CD4-positive, alpha-beta T cell treated with Interleukin-2 at 100 ng/mL for 4 hours (primary cell): ENCODE results near the gene ARRDC3.
"Not testable (repeated sequence)": the region's sequence is repeated elsewhere in the genome, so short reads cannot be mapped to it uniquely, and the experiment has no call there.

Experiments
- DNase-seq: peaks from one replicate; pipeline ENCODE4 v3.0.0-alpha.2; 2020; ENCODE audit warnings: low spot score

Gene ARRDC3

DNA sequence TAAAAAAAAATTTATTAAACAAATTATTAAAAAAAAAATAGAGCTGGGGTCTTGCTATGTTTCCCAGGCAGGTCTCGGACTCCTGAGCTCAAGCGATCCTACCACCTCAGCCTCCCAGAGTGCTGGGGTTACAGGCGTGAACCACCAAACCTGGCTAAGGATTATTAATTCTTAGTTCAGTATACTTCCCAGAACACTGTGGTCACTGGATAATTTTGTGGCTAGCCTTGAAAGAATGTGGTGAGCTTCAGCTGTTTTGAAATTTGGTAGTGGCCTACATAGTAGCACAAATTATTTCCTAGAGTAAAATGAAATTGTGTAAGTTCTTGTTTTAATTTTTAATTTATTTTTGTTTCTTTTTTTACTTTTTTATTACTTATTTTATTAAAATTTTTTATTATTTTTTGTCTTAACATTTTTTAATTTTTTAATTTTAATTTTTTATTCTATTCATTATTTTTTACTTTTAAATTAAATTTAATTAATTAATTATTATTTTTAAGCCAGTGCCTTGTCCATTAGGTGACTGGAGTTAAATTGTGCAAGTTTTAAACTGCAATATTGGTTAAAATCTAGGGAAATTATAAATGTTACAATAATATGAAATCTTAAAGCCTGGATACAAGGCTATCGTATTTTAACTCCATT, 23.0 kb downstream of the ARRDC3 start:
- no peak for DNase-seq

DNA sequence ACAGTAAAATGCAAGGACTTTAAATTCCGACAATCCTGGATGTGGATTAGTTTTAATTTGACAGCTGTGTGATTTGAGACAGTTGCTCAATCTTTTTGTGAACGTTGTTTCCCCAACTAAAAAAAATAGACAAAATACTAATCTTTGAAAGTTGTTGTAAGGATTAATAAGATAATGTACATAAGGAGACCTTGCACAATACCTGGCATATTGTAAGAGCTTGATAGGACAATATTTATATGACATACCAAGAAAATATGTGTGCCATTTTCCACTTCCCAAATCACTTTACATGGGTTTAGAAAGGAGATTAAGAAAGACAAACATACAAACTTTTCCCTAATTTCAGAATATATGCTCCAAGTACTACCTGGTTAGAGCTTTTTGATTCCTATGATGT, 25.3 kb downstream of the ARRDC3 start:
- no peak for DNase-seq

DNA sequence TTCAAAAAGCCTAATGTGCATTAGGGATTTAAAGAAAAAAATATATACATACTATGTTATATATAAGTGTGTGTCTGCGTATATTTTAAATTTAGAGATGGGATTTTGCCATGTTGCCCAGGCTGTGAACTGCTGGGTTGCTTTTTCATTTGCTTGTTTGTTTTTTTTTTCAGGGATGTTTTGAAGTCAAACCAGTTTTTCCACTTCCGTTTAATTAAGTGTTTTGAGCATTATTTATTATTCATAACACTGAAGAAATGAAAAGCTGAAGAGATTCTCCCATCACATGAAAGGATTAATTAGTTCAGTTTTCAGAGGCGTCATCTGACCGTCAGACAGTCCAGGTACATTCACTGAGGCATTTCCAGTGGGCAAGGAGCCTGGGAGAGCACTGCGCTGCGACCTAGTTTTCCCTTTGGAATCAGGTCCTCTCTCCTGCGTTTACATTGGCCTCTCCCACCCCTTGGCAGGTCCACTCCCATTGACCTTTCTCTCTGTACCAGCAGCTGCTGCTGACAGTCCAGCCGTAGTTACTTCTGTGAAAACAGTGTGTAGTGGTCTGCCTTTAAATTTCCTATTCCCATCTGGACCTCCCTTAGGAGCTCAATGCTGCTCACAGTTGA, 26.0 kb downstream of the ARRDC3 start:
- no peak for DNase-seq

DNA sequence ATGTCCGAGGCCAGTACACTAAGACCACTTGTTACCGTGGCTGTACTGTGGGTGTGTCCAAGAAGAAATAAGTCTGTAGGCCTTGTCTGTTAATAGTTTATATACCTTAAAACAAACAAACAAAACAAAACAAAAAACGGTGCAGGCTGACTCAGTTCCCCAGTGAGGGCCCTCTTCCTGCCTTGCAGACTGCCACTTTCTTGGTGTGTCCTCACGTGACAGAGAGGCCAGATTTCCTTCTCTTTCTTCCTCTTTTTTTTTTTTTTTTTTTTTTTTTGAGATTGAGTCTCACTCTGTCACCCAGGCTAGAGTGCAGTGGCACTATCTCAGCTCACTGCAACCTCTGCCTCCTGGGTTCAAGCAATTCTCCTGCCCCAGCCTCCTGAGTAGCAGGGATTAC, 28.2 kb downstream of the ARRDC3 start:
- DNase-seq: not testable (repeated sequence)

DNA sequence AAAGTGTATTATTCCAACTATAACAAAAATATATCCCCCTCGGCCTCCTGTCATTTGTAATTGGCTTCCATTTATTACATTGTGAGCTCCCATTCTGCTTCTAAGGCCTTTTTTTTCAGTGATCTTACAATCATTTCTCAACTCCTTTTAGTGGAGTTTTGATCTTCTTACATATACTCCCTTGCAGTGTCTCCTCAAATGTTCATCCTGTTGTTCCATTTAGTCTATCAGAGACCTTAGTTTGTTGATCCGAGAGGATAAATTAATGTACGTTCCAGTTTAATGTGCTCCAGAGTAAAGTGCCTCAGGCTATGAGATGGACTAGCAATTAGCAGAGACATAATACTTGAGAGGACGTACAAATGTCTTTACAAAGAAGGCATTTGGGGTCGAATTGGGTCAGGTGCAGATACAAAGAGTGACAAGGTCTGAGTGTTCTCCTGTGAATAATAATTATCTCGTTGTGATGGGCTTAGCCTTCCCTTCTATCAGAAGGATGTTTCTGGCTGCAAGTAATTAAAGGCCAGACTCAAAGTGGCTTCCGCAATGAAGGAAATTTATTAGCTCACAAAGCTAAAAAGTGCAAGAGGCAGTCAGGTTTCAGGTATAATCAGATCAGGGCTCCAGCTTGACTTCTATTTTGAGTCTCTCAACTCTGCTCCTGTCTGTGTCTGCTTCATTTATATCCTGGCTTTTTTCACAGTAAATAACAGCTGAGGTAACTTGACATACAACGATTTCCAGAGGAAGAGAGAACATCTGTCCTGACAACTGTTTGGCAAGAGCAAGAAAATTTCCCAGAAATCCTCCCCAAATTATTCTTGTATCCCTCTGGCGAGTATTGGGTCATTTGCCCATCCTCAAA, 30.1 kb downstream of the ARRDC3 start:
- no peak for DNase-seq

DNA sequence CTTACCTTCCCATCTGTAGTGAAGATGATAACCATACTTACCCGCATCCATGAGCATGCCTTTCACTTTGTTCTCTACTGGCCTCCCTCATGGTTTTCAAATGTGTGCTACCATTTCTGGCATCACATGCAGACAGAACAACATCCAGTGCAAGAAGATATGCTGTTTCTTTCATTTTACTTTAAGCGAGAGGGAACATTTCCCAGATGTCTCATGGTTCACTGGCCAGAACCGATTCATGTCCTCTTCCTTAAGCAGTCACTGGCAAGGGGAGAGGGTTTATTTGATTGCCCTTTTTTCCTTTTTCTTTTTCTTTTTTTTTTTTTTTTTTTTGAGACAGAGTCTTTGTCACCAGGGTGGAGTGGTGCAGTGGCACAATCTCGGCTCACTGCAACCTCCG, 37.7 kb downstream of the ARRDC3 start:
- no peak for DNase-seq

DNA sequence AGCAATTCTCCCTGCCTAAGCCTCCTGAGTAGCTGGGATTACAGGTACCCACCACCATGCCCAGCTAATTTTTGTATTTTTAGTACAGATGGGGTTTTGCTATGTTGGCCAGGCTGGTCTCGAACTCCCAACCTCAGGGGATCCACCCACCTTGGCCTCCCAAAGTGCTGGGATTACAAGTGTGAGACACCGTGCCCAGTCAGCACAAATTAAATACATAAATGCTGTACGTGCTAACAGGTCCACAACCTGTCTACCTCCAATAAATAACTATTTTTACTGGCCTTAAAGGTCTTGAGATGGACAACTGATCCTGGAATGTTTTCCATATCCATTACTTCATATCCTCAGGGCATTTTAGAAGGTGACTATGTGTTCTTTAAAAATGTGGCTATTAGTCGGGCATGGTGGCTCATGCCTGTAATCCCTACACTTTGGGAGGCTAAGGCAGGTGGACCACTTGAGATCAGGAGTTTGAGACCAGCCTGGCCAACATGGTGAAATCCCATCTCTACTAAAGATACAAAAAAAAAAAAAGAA, 38.4 kb downstream of the ARRDC3 start:
- DNase-seq: not testable (repeated sequence)

DNA sequence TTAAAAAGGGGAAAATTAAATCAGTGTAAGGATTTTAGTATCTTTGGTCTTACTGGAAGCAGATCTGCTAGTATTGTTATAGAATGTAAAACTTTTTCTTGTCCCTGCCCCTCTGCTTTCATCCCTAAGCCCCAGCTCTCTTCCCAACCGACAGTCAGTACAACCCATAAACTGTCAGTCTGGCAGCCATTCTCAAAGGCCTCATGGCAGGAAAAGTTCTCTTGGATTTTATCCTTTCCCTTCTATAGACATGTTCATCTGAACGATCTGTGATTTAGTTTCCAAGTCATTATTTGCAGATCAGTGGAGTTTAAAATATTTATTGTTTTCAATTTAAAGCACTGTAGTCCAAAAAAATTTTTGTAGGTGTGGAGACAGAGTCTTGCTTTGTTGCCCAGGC, 39.2 kb downstream of the ARRDC3 start:
- DNase-seq: no peak

DNA sequence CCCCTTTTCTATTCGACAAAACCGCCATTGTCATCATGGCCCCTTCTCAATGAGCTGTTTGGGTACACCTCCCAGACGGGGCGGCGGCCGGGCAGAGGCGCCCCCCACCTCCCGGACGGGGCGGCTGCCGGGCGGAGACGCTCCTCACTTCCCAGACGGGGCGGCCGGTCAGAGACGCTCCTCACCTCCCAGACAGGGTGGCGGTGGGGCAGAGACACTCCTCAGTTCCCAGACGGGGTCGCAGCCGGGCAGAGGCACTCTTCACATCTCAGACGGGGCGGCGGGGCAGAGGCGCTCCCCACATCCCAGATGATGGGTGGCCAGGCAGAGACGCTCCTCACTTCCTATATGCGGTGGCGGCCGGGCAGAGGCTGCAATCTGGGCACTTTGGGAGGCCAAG, 40.2 kb downstream of the ARRDC3 start:
- not testable (repeated sequence) for DNase-seq

DNA sequence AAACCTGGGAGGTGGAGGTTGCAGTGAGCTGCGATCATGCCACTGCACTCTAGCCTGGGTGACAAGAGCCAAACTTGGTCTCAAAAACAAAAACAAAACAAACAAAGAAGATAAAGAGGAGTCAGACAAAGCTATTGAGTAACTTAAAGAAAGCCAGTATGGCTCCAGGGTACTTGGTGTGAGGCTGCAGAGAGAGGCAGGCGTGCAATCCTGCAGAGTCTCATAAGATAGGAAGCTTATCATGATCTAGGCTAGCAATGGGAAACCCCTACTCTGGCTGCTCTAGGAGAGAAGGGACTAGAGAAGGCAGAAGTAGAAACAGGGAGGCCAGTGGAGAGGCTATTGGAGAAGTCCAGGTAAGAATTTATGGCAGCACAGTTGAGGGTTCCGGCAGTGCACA, 42.0 kb downstream of the ARRDC3 start:
- no peak for DNase-seq

DNA sequence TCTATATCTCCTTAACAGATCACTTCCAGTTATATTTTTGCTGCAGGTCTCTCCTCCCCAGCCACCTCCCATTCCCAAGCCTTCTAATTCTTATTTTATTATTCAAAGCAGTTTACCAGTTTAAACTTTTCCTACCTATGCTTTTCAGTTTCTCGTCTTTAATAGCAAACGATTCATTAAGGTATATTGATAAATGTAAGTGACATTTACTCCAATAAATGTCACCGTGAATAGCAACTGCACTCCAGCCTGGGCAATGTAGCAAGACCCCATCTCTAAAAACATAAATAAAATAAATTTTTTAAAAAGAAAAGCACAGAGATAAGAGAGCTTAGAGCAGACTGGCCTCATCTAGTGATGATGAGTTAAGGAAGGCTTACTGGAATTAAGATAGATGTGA, 42.6 kb downstream of the ARRDC3 start:
- no peak for DNase-seq

DNA sequence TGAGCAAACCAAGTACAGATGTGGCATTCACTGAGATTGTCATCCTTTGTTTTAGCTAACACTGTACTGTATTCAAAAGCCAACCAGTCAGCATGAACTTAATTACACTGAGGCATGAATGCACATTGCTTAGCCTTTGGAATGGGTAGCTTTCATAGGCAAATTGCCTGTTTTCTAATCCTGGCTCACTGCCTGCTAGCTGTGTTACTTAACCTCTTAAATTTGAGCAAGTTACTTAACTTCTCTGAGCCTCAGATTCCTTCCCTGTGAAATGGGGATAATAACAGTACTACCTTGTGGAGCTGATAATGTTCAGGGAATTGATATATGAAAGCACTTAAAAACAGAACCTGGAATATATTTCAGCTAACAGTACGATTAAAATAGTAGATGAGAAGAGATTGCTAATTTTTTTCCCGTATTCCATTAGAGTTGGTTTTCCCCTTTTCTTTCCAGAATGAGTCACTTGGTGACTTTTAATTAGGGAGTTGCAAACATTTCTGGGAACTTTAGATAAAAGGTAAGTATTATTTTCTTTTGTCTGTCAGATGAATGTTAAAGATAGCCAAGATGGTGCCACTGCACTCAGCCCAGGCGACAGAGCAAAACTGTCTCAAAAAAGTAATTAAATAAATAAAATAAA, 43.9 kb downstream of the ARRDC3 start:
- DNase-seq: no peak

DNA sequence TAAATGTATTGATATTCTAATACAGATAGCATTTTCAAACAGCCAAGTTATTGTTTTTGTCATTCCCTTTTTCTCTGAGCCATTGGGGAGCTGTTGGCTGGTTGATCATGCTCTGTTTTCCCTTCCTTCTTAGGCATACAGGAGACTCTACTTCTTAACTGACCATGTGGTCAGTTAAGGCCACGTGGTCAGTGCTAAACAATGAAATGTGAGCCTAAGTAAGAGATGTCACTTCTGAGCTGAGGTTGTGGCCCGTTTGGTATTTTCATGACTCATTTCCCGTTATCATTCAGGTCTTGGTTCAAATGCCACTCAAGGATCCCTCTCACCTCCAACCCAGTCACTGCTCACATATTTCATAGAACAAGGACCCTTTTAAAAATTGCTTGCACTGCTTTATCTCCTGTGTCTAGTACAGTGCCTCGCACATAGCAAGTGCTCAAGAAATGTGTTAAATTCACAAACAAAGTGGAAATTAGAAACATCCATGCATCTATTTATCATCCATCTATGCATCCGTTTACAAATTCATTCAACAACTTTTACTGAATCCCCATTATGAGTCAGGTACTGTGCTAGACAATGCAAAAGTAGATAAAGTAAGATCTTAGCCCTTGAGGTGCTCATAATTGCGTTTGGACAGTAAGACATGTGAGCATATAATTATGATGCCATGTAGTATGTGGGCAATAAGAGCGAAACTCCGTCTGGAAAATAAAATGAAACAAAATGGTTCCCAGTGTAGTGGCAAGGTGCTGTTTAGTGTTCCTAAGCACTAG, 50.7 kb downstream of the ARRDC3 start:
- peak; percentile 49 for DNase-seq

DNA sequence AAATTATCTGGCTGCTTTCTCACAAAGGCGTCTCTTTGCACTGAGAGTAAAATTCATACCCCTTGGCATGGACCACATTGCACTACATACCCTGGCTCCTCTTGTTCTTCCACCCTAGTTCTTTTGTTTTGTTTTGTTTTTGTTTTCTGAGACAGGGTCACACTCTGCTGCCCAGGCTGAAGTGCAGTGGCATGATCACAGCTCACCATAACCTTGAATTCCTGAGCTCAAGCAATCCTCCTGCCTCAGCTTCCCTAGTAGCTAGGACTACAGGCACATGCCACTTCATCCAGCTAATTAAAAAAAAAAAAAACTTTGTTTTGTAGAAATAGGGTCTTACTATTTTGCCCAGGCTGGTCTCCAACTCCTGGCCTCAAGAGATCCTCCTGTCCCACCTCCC, 51.4 kb downstream of the ARRDC3 start:
- DNase-seq: no peak

DNA sequence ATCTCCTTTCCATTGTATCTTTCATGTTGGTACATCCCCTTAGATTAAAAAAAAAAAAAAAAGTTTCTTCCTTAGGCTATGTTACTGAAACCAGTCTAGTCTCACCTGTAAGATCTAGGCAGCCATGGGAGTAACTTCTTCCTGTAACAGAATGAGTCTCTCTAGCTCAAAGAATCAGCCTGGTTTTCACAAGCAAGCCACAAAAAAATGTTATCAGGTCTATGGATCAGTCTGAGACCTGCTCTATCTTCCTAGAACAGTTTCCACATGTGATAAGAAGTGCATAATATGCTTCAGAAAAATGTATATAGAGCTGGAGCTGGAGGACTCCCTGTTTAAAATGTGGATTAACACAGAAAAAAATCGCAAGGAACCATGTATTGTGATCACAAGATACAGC, 53.8 kb downstream of the ARRDC3 start:
- no peak for DNase-seq

DNA sequence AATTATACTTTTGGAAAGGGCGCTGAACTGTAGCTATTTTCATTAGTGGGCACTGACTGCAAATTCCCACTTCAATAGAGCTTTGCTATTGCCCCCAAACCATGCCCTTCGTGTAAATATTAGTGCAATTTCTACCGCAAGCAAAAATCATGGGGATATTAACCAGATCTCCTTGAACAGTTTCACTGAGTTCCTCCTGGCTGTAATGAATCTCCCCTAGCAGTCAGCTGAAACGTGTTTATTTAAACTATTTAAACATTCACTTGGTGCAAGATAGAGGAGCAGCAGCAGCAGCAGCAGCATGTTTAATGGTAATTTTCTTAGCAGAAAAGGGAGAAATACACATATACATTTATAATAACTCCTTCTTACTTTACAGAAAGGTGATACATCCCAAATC, 54.4 kb downstream of the ARRDC3 start:
- no peak for DNase-seq

DNA sequence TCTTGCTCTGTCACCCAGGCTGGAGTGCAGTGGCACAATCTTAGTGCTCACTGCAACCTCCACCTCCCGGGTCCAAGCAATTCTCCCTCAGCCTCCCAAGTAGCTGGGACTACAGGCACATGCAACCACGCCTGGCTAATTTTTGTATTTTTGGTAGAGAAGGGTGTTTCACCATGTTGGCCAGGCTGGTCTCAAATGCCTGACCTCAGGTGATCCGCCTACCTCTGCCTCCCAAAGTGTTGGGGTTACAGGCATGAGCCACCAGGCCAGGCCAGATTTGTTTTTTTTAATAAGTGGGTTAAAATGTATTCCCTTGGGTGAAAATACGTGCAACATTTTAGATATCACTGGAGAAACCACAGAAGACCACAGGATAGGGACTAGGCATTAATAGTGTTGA, 60.1 kb downstream of the ARRDC3 start:
- DNase-seq: not testable (repeated sequence)

DNA sequence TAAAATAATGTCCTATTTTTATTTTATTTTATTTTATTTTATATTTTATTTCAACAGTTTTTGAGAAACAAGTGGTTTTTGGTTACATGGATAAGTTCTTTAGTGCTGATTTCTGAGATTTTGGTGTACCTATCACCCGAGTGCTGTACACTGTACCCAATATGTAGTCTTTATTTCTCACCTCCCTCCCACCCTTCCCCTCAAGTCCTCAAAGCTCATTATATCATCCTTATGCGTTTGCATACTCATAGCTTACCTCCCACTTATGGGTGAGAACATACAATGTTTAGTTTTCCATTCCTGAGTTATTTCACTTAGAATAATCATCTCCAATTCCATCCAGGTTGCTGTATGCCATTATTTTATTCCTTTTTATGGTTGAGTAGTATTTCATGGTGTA, 63.5 kb downstream of the ARRDC3 start:
- no peak for DNase-seq

DNA sequence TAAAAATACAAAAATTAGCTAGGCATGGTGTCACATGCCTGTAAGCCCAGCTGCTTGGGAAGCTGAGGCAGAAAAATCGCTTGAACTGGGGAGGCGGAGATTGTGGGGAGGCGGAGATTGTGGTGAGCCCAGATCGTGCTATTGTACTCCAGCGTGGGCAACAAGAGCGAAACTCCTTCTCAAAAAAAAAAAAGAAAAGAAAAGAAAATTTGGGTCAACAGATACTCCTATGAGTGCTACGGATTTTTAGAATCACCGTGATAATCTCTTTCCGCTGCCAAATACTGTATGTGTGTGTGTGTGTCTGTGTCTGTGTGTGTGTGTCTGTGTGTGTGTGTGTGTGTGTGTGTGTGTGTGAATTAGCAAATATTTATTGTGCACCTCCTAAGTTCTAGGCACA, 64.4 kb downstream of the ARRDC3 start:
- DNase-seq: peak; percentile 21
